GM19328 (cell line): ENCODE results near the gene STEAP2.

ENCODE experiments used
- ATAC-seq: cut with Tn5 transposase; IDR thresholded peaks from one replicate; pipeline ENCODE4 v1.9.1; 2021; ENCODE audit warnings: mild to moderate bottlenecking, moderate library complexity; ENCODE audit not compliant: unreplicated experiment

The STEAP2 gene

GRCh38 chr7:90267263-90267858, 55.8 kb downstream of the STEAP2 start:
- ATAC-seq, result no peak

DNA sequence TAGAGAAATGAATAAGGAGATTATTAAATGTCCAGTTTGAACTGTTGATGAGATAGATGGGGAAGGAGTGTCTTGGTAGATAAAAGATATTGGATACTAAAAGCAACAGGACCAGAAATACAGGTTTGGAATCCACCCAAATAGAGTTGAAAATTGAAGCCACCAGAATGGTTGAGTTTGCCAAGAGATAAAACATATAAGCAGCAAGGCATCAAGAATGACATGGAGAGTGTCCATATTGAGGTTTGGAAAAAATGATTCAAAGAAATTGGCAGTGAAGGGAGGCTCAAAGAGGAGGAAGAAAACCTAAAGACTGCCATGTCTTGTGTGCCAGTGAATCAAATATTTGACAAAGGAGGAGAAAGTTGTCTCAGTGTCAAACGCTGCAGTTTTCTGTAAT, 57.6 kb downstream of the STEAP2 start:
- ATAC-seq, result no peak

DNA sequence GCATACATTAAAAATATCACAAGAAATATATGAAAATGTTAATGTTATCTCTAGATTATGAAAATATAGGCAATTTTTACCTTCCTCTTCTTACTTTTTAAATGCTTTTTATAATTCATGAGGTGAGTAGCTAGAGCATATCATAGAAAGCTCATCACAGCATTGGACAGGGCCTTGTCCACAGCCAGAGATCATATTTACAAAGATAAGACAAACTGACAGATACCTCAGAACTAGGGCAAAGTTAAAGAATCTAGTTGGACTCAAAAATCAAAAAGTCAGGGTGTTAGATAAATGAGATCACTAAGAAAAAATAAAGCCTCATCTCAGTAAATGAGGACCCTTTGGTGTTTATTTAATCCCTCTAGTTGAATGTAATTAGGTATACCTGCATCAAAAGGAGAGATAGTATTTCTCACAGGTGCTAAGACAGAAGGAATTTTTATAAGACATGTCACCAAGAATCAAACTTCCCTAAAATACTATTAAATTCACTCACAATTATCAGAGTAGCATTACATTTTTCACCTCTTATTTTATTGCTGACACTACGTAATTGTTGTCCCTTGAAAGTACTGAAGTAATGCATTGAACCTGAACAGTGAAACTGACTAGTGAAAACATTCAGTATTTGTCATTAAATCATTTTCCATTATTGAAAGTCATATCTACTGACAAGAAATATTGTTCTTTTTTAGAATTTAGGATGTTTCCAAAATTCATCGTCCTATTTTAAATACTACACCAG, 59.1 kb downstream of the STEAP2 start:
- no peak for ATAC-seq

DNA sequence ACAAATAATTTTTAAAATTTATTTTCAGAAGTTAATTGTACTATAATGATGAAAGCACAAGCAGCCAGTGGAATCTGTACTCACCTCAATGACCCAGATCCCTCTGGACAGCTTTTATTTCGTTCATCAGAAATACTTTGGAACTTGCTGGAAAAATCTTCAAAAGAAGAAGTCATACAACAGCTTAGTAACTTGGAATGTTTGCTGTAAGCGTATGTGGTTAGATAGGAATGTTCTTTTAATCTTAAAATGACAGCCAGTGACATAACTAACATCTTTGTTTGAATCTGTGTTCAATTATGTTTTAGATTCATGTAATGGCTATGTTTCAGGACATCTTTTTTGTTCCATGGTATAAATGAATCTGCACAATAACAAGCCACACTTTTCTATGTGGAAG, 60.2 kb downstream of the STEAP2 start:
- ATAC-seq, result no peak

GRCh38 chr7:90272242-90272641, 60.7 kb downstream of the STEAP2 start:
- no peak for ATAC-seq

GRCh38 chr7:90274161-90274560, 62.6 kb downstream of the STEAP2 start:
- no peak for ATAC-seq

GRCh38 chr7:90276033-90276728, 64.6 kb downstream of the STEAP2 start:
- no peak for ATAC-seq
